ENCODE measurements around the gene HDAC7.

Gene HDAC7

DNA sequence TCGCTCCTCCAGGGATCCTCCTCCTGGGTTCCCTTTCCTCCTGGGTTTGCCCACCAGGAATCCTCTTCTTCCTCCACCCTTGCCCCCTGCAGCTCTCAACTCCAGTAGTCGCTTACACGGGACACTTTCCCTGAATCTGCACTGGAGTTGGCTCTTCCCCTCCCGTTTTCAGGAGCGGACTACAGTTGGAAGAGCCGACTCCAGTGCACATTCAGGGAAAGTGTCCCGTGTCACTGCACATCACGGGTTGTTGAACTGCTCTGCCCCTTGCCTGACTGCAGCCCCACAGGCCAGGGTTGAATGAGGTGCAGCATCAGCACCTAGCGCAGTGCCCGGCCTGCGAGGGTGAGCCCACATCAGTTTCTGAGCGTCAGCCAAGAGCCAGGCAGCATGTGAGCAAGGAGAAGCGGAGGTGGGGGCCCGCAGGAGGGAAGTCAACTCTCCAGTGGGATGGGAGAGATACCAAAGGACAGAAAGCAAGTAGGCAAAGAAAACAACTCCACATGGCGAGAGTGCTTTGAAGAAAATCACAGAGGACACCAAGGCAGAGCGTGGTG is 74.1 kb downstream of the HDAC7 start:
- no peak for ATAC-seq
- no peak for DNase-seq

DNA sequence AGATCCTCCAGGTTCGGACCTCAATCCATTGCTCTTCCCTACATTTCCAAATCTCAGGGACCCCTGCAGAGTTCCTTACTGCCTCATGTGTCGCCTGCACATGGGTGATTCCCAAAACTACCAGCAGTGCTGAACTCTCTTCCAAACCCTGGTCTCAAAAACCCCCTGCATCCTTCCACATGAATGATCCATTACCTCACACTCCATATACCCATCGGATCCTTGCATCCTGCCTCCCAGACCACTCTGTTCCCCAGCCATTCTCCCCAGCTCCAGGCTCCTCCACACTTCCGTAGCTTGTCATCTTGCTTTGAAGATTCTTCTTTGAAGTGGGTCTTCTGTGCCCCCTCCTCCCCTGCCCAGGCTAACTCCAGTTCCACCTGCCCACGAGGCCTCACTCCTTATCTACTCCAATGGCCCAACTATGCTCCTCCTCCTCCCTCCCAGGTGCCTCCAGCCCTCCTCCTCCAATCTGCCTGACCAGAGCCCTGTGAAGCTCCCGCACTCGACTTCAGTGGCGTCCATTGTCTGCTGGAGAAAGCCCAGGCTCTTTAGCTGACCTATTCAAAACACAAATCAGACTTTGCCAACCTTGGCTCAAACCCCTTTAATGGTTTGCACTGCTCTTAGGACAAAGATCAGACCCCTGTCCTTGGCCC is 74.8 kb downstream of the HDAC7 start:
- DNase-seq (no peak), ATAC-seq (no peak)

DNA sequence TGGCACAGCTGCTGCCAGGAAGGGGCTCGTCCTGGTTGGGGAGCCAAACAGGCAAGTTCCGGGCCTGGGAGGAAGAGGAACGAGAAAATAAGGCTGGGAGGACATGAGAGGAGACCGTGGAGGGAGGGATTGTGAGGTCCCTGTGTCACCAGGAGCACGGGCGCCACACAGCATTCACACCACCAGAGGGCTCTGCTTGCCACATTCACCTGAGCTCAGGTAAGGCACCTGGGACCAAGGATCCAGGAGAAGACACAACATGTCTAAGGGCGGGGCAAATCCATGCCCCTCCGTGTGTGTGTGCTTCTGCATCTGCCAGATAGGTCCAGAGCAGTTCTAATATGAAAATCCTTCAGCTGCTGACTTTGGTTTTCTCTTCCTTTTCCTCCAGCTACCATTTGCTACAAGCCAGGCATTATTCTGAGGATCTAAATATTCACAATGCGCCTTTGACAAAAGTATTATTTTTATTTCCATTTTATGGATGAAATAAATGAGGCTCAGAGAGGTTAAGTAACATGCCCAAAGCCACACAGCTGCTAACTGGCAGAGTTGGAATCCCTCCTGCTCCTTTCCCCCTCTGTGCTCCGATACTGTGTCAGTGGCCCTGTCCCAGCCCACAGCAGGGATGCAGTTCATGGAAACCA is 75.6 kb downstream of the HDAC7 start:
- ATAC-seq, result no peak
- peak; percentile 46 for DNase-seq

DNA sequence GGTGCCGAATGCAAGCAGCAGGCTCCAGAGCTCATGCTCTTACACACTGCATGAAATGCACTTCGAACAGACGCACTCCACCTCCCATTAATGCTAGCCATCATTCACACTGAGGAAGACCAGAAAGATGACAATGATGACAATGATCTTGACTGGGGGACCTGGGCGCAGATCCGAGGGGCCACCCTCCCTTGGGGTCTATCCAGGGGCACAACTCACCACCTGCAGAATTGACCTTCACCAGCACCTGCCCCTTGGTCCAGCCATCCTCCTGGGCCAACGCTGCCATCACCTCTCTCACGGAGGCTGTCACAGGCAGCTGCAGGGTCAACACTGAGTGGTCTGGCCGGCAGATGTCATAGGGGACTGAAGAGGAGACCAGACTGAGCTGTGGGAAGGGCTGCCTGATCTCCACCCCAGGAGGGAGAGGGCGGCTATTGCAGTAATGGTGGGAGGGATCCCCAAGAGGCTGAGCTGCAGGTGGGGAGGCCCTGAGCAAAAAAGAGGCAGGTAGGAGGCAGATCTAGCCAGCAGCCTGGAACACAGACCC is 76.3 kb downstream of the HDAC7 start:
- no peak for ATAC-seq
- DNase-seq, result no peak

DNA sequence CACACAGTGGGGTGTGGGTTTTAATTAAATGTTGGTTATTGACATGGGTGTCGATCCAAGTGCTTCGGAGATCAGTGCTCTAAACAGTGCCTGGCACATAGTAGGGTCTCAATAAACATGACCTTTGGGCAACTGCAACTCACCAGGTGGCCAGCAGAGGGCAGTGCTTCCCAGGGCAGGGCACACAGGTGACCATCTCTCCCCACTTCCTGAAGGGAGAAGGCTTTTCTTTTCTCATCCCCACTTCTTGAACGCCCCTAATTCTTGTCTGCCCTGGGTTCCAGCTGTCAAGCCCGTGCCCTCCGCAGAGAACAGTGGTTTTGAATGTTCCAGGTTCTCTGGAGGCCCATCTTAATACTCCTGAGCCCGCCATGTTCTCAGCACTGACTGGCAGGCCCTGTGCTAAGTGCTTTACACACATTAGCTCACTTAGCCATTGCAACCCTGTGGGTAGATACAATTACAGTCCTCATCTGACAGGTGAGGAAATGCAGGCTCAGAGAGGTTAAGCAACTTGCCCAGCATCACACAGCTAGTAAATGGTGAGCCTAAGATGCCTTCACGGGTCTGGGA is 77.4 kb downstream of the HDAC7 start:
- peak; percentile 24 for ATAC-seq
- DNase-seq, result peak; percentile 86

DNA sequence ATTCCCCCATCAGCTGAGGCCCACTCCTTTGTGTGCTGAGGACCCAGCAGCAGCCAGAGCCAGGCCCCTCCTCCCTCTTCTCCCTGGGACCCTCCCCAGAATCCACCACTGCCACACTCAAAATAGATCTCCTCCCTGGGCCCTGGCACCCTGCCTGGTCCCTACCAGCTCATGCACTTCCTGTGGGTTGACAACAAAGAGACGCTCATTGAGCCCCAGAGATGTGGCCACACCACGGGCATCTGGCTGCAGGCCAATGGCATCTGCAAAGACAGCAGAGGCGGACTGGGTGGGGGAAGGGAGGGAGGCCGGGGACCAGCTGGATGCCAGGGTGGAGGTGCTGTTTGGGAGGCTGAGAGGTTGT is 78.4 kb downstream of the HDAC7 start:
- DNase-seq (peak; percentile 70), ATAC-seq (peak; percentile 50)

DNA sequence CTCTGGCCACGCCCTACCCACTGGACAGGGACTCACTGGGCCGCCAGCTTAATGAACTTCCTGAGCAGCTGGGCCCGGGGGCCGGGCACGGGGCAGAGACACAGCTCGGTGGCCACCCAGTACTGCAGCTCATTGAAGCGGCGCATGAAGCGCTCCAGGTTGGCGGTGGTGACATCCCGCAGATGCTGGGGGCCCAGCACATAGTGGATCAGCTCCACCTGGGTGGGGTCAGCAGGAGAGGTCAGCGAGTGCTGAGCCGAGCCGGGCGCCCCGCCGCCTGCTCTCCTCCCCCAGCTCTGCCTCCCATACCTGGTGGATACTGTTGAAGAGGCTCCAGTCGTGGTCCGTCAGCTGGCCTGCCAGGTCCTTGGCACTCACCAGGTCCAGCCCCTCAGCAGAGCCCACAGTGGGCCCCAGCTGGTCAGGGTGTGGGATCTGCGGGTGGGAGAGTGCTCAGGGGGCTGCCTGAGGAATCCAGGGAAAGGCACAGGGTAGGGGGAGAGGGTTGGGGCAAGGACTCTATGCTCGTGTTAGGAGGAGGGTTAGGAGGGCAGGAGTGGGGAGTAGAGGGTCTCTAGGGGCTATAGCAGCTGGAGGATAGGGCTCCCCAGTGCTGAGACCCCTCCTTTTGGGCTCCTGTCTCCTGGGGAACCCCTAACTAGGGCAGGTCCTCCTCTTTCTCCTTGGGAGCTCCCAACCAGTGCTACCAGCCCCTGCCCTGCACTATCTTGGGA is 78.9 kb downstream of the HDAC7 start:
- DNase-seq (no peak), ATAC-seq (no peak)

DNA sequence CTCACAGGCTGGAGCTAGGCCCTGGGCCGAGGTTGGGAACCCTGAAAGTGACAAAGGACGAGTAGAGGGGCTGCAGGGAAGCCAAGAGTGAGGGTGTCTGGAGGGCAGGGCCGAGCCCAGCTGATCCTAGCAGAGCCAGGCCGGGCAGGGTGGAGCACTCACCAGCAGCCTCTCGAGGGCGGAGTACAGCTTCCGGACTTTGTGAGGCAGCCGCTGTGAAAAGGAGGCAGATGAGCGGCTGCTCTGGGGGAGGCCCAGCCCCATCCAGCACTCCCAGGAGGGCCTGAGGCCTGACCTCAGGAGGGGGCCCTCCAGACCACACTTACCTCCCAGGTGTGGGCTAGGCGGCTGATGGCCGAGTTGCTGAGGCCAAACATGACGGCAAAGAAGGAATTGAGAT is 79.7 kb downstream of the HDAC7 start:
- DNase-seq, result no peak
- ATAC-seq, result no peak

DNA sequence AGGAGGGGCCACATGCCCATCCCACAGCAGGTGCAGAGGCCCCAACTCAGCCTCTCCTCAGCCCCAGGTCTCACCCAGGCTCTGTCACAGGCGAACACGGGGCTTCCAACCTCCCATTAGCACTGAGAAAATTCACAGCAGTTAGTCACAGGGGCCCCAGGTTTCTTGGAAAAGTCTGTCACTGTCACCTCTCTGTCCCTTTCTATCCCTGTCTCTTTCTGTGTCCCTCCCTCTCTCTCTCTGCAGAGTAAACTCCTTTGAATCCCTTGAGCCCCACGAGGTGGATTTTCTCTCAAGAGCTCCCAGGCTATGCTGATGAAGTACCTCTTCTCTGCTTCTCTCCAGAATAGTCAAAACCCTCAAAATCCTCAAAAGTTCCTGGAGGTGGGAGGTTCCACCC is 80.4 kb downstream of the HDAC7 start:
- DNase-seq, result no peak
- no peak for ATAC-seq

DNA sequence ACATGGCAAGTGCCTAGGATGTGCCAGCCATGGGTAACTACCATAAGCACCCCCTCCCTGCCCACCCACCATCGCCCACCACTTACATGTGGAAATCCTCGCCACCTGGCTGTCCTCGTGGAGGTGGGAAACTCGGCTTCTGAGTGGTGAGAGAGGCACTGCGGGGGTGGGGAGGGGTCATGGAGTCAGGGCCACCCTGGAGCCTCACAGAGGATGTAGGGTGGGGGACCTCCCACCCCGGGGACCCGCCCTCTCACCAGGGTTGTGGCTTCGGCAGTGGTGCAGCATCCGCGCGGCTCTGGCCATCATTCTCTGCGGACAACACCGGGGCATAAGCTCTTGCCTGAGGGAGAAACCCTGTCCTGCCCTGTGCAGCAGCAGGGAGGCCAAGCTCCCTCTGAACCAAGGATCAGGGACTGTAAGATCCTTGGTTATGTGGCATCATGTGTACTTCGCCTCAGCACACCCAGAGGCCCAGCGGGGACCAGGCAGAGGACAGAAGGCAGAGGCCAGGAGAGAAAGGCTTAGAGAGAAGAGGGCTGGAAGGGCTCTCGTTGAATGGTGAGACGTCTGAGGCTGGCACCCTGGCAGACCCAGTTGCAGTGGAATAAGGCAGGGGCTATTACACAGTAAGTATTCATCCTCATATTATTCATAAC is 81.6 kb downstream of the HDAC7 start:
- DNase-seq, result no peak
- no peak for ATAC-seq

DNA sequence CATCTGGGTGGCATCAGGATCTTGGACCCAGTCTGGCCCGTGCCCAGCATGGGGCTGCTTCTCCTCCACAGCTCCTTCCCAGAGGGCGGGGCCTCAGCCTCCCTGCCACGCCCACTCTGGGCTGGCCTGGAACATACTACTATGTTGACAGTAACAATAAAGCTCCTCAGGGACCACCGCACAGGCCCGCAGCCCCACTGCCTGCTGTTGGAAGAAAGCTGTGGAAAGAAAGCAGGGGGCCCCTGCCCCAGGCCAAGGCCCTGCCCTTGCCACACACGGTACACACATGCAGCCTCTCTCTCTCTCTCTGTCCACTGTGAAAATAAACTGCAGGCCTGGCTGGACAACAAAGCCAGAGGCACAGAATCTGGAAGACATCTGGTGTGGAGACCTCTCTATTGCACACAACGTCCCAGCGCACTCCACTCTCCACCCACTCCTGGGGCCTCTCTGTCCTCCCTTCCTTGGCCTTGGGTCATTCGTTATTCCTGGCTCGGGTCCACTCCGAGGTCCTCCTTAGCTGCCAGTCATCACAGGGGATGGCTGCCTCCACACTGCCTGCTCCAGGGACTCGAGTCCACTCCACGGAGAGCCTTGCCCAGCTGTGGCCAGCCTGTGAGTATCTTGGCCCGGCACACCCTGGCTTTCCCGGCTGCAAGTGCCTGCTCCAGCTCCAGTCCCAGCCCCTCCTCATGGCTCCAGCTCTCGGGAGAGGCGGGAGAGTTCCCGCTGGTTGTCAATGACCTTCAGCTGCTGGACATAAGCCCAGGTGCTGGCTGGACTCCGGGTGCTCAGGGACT is 82.6 kb downstream of the HDAC7 start:
- ATAC-seq, result no peak
- DNase-seq, result no peak

DNA sequence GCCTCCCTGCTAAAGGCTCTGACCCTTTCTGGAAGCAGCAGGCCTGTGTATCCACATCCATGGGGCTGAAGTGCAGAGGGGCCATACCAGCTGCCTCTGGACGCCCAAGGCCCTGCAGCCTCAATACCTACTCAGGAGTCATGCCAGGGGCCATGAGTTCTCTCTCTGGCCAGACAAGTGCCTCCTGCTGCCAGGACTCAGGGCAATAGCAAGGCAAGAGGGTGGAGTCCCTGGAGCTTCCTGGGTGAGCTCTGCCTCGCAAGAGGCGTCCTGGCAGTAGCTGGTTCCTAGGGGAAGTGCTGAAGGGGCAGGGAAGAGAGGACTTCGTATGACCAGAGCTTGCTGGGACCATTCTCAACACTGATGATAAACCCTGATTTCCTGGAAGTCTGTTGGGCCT is 83.5 kb downstream of the HDAC7 start:
- no peak for ATAC-seq
- DNase-seq, result no peak

DNA sequence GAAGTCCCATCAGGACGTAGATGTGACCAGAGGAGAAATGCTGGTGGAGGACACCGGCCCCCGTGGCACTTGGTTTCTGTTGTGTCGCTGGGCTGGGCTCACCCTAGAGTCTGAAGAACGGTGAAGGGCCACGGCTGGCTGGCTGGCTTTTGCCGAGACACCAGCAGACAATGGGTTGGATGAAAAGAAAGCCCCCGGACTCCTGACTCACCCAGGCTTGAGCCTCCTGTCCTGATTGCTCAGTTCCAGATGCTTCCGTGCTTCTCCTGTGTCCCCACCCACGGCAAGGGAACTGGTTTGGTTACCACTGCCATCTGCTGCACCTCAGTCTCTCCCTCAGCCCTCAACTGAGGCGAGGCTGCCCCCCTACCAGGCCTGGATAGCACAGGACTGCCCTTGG is 84.1 kb downstream of the HDAC7 start:
- DNase-seq (no peak), ATAC-seq (no peak)

DNA sequence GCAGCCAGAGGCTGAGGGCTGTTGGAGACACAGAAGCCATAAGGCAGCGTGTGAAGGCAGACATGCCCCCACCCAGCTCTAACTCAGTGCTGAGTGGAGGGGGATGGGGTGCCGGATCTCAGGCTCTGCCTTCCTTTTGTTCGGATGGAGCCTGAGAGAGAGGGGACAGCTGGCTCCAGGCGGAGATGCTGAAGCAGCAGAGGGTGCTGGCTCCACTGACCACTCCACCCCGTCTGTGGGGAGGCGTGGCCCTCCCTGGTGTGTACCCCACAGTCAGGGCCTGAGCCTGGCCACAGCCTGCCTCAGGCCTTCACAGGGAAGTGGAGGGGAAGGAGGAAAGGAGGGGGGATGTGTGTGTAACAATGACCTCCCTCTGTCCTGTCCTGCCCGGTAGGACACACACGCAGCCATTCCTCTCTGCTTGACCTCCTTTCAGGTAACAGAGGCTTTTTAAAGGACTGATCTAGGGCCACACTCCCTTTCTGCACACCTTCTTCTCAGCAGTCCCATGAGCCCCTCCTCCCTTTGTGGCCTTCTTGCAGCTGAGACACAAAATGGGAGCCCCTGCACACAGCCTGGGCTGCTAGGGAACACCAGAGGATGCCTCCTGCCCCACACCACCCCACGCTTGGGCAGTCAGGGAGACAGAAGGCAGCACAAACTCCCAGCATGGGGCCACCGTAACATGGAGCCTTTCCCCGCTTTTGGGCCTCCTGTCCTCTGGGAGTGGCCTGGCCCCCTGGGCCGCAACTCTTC is 84.8 kb downstream of the HDAC7 start:
- DNase-seq (no peak), ATAC-seq (no peak)

DNA sequence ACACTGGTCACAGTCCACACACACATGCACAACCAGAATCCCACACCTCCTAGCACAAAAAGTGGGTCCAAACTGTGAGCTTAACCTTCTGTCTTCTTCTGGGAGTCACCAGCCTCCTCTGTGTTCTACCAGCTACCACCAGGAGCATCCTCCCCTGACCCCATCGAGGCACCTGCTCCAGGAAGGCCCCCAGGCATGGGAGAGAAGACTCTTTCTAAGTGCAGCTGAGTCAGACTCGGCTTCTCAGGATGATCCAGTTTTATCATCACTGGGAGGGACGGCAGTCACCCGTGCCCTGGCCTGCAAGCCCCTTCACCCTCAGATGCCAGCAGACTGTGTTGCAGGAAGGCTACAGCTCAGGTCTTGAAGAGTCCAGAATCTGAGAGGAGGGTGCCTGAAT is 86.6 kb downstream of the HDAC7 start:
- no peak for ATAC-seq
- DNase-seq, result no peak

Data from stimulated activated naive CD8-positive, alpha-beta T cell treated with anti-CD3 and anti-CD28 coated beads, Interleukin-15, Interleukin-2, amounts not matched to agents 100 U/mL and 50 U/mL, for 24 hours (primary cell).